ENCODE data around the gene CCDC68.

CCDC68 gene

DNA sequence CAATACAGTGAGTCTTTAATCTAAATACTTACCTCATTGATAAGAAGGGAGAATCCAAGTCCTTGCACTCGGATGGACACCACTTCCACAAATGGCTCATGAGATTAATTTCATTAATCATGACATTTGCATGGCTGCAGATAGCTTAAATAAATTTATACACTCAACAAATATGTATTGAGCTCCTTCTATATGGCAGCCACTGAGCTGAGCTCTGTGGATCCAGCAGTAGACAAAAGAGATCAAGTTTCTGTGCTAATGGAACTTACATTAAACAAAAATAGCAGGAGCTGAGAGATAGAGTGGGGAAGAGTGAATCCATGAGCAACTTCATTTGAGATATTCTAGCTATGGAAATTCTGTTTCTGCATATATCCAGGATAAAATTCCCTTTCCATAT lies 86.6 kb downstream of the CCDC68 start:
- Histone ChIP-seq H3K9ac (ENCODE audit: low read depth, low read length, poor library complexity, severe bottlenecking) (no peak overlapping the region), H3F3A (ENCODE audit: low read depth) (peaks cover 3% of the 10 kb centered on the region; the same call in 1 of the 2 replicates), H3K4me1 (ENCODE audit: insufficient read depth, low read length, poor library complexity, severe bottlenecking) (peaks cover 22% of the 10 kb centered on the region), H3K36me3 (ENCODE audit: insufficient read depth, low read length) (peaks cover 13% of the 10 kb centered on the region; the same call in 1 of the 2 replicates), H3K79me2 (ENCODE audit: insufficient read depth, low read length) (peaks cover 43% of the 10 kb centered on the region), H3K9me3 (ENCODE audit: insufficient read depth, low read depth, low read length) (peaks cover 3% of the 10 kb centered on the region; the same call in 1 of the 2 replicates), H3K27me3 (ENCODE audit: insufficient read depth, low read length, poor library complexity, severe bottlenecking) (no peaks in the 10 kb centered on the region), H3K4me2 (ENCODE audit: low read depth, low read length, poor library complexity, severe bottlenecking) (peak overlapping the region; percentile 40), H4K20me1 (ENCODE audit: insufficient read depth, low read length, poor library complexity, severe bottlenecking) (no peaks in the 10 kb centered on the region), H2AFZ (ENCODE audit: low read length) (no peak overlapping the region), H3K9me2 (replicated peaks; ENCODE audit: low read depth, low read length) (no peaks in the 10 kb centered on the region), H3K4me3 (ENCODE audit: low read length, poor library complexity, severe bottlenecking) (peak overlapping the region; percentile 7)
- TF ChIP-seq, protein P1, sequence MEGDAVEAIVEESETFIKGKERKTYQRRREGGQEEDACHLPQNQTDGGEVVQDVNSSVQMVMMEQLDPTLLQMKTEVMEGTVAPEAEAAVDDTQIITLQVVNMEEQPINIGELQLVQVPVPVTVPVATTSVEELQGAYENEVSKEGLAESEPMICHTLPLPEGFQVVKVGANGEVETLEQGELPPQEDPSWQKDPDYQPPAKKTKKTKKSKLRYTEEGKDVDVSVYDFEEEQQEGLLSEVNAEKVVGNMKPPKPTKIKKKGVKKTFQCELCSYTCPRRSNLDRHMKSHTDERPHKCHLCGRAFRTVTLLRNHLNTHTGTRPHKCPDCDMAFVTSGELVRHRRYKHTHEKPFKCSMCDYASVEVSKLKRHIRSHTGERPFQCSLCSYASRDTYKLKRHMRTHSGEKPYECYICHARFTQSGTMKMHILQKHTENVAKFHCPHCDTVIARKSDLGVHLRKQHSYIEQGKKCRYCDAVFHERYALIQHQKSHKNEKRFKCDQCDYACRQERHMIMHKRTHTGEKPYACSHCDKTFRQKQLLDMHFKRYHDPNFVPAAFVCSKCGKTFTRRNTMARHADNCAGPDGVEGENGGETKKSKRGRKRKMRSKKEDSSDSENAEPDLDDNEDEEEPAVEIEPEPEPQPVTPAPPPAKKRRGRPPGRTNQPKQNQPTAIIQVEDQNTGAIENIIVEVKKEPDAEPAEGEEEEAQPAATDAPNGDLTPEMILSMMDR (conservative IDR thresholded peaks at IDR 0.05; ENCODE audit: low read length), result no peak
- no peak for TF ChIP-seq EZH2phosphoT487 (IDR thresholded peaks at IDR 0.05; ENCODE audit: borderline replicate concordance)

DNA sequence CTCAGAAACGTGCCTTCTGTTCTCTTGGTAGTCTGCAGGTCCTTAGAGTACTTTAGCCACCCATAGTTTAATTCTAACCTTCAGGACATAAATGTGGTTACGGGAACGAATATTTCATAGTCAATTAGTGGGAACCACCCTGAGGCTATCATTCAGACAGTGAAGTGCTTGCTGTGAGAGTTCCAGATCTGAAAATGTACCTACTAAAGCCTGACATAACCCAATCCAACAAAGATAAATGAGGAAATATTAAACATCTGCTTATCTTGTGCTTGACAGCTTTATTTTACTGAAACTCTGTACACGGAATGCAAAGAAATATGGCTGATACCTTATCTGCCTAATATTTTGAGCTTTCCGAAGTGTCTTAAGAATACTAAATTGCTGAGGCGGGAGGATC lies 88.0 kb downstream of the CCDC68 start:
- Histone ChIP-seq H3K36me3 (ENCODE audit: insufficient read depth, low read length) (peaks cover 13% of the 10 kb centered on the region; the same call in 1 of the 2 replicates), H4K20me1 (ENCODE audit: insufficient read depth, low read length, poor library complexity, severe bottlenecking) (no peaks in the 10 kb centered on the region), H3K9me2 (replicated peaks; ENCODE audit: low read depth, low read length) (no peaks in the 10 kb centered on the region), H3K9ac (ENCODE audit: low read depth, low read length, poor library complexity, severe bottlenecking) (no peak overlapping the region), H3K4me2 (ENCODE audit: low read depth, low read length, poor library complexity, severe bottlenecking) (no peak overlapping the region), H3K4me1 (ENCODE audit: insufficient read depth, low read length, poor library complexity, severe bottlenecking) (peaks cover 22% of the 10 kb centered on the region), H3K27me3 (ENCODE audit: insufficient read depth, low read length, poor library complexity, severe bottlenecking) (no peaks in the 10 kb centered on the region), H2AFZ (ENCODE audit: low read length) (no peak overlapping the region), H3F3A (ENCODE audit: low read depth) (peaks cover 3% of the 10 kb centered on the region; the same call in 1 of the 2 replicates), H3K9me3 (ENCODE audit: insufficient read depth, low read depth, low read length) (peaks cover 3% of the 10 kb centered on the region; the same call in 1 of the 2 replicates), H3K79me2 (ENCODE audit: insufficient read depth, low read length) (peaks cover 38% of the 10 kb centered on the region), H3K4me3 (ENCODE audit: low read length, poor library complexity, severe bottlenecking) (no peak overlapping the region)
- TF ChIP-seq EZH2phosphoT487 (IDR thresholded peaks at IDR 0.05; ENCODE audit: borderline replicate concordance), result no peak
- TF ChIP-seq, protein P1 (conservative IDR thresholded peaks at IDR 0.05; ENCODE audit: low read length), result no peak

DNA sequence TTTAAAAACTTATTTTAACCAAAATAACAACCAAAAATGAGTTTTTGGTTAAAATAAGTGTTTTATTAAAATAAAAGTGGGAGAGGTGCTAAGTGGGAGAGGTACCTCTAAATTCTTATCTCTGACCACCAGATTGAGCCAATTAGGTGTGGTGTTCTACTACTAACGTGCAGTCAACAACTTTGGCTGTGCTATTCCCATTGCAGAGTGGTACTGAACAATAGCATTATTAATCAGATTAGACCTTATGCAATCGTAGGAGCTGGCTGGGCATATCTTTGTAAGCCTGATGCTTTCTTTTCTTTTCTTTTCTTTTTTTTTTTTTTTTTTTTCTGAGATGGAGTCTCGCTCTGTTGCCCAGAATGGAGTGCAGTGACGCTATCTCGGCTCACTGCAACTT lies 92.1 kb downstream of the CCDC68 start:
- Histone ChIP-seq H3K4me2 (ENCODE audit: low read depth, low read length, poor library complexity, severe bottlenecking) (no peak overlapping the region), H4K20me1 (ENCODE audit: insufficient read depth, low read length, poor library complexity, severe bottlenecking) (no peaks in the 10 kb centered on the region), H3F3A (ENCODE audit: low read depth) (no peaks in the 10 kb centered on the region), H3K79me2 (ENCODE audit: insufficient read depth, low read length) (peaks cover 31% of the 10 kb centered on the region; the same call in 1 of the 2 replicates), H3K9me2 (replicated peaks; ENCODE audit: low read depth, low read length) (no peaks in the 10 kb centered on the region), H3K4me3 (ENCODE audit: low read length, poor library complexity, severe bottlenecking) (no peak overlapping the region), H3K36me3 (ENCODE audit: insufficient read depth, low read length) (peaks cover 20% of the 10 kb centered on the region), H3K4me1 (ENCODE audit: insufficient read depth, low read length, poor library complexity, severe bottlenecking) (no peaks in the 10 kb centered on the region), H2AFZ (ENCODE audit: low read length) (no peak overlapping the region), H3K9ac (ENCODE audit: low read depth, low read length, poor library complexity, severe bottlenecking) (no peak overlapping the region), H3K9me3 (ENCODE audit: insufficient read depth, low read depth, low read length) (peaks cover 6% of the 10 kb centered on the region; the same call in 1 of the 2 replicates), H3K27me3 (ENCODE audit: insufficient read depth, low read length, poor library complexity, severe bottlenecking) (no peaks in the 10 kb centered on the region)
- no peak for TF ChIP-seq EZH2phosphoT487 (IDR thresholded peaks at IDR 0.05; ENCODE audit: borderline replicate concordance)
- TF ChIP-seq, protein P1 (conservative IDR thresholded peaks at IDR 0.05; ENCODE audit: low read length), result no peak

Measured in Loucy (cell line).